AG09319 (cell line): ENCODE data around the gene LAMA4.
"Not testable (repeated sequence)": the region's sequence is repeated elsewhere in the genome, so short reads cannot be mapped to it uniquely, and the experiment has no call there.

Experiments
- DNase-seq: peaks from one replicate; pipeline ENCODE4 v3.0.0-alpha.2; 2010; ENCODE audit warnings: low read depth; ENCODE audit errors: extremely low read depth
- CTCF ChIP-seq: IDR thresholded peaks from 2 replicates; pipeline ENCODE4 v1.5.1; 2011; ENCODE audit warnings: low read depth, mild to moderate bottlenecking, inconsistent platforms, low read length, moderate library complexity

Gene LAMA4

DNA sequence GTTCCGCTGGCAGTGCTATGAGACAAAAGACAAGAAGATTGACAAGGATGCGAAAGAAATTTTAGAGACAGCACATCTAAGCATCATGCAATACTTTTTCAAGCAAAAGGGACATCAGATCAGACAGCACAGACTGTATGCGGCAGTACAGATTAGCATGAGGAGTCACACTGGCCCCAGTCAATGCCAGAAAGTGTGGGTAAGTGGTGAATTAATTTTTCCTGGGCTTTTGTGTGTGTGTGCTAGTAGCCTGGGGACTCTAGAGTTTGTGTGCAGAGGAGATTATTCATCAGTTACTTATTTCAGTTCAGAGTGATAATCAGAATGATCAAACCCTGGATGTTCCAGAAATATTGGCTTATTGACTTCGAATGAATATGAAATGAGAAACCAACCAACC lies 47.2 kb downstream of the LAMA4 start:
- TF ChIP-seq CTCF, result no peak

DNA sequence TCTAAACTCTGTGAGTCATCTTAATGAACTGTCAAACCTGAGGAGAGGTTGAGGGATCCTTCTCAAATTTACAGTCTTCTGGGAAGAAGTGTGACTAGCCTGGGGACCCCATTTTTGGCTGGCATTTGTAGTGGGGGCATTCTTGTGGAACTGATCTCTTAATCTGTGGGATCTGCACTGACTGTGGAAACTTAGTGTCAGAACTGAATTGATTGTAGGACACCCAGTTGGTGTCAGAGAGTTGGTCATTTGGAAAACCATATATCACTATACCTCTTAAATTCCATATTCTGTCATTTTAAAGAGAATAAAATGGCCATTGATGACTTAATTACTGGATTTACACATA lies 48.3 kb downstream of the LAMA4 start:
- TF ChIP-seq CTCF, result no peak
- no peak for DNase-seq

More for the DNA sequence above, 47.2 kb downstream of the LAMA4 start:
- DNase-seq, result no peak

- no peak for TF ChIP-seq CTCF
Measured at GRCh38 chr6:112205427-112206109, 48.8 kb downstream of the LAMA4 start.

DNA sequence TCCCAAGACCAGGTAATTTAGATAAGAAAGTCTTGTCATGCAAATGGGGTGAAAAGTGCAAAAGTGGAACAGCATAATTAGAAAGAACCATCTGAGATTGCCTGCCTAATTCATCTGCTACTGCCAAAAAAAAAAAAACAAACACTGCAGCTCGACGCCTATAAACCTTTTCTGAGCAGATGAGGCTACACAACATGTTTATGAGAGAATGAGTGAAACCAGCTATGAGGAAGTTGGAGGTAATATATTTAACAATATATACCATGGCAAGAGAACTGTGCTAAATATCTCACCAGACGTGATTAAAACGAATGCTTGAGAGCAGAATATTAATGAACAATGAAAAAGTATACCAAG lies 50.0 kb downstream of the LAMA4 start:
- TF ChIP-seq CTCF, result no peak
- DNase-seq, result no peak

More at GRCh38 chr6:112205427-112206109, 48.8 kb downstream of the LAMA4 start:
- no peak for DNase-seq

DNA sequence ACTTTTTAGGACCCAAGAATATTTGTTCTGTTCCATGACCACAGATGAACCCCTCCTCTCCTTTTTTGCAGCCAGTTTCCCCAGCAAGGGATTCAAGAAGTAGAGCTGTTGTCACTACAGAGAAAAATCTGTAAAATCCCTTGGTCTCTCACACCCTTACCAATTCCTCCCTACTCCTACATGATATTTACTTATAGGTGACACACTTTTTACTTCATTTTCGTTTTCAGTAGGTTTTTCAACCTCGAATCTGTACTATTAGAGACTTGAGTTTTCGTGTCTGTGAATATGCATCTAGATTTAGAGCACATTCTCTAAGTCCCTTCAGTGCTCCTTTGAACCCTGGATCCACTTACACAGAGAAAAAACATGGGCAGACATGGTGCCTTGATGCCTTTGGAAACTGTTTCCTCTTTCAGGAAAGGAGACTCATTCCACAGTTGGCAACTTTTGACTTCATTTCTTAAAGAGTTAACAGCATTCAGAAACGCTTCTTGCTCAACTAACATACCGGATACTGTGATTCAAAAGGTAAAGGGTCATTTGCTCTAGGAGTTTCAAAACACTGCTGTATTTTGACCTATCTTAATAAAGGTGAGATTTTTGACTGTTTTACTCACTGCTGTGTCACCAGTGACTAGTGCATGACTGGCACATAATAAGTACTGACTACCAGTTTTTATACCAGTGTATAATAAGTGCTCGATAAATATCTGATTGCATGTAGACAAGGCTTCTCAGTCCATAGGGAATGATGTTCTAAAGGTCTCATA lies 50.6 kb downstream of the LAMA4 start:
- no peak for TF ChIP-seq CTCF
- no peak for DNase-seq

DNA sequence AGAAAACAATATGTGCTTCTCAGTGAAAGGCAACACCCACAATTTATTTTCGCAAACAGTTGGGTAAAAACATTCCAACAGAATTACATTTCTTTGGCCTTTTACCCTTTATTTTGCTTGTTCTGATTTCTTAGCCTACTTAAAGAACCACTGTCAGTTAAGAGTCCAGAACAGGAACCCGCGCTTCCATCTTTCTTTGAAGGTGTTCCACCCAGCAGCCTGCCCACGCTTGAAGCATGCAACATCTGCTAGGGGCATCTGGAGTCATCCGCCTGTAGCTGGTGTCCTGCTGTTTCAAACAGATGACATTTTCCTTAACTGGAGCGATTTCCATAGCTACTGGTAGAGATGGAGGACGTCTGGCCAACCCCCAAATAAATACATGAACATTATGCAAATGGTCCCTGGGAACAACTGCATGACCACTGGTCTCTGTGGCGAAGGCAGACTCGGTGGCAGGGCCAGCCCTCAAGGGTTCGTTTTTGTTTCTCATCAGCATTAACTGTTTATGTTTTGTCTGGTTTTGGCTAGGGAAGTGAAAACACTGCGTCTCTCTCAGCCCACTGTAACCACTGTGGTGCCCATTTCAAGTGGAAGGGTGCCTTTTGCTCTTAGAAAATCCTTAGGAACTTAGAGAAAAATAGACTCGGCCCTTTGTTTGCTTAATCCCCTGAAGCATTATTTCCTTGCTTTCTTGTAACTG lies 51.6 kb downstream of the LAMA4 start:
- no peak for TF ChIP-seq CTCF
- no peak for DNase-seq

- DNase-seq, result not testable (repeated sequence)
Measured at GRCh38 chr6:112200185-112200914, 54.0 kb downstream of the LAMA4 start.
